HepG2 (cell line): ENCODE results near the gene SDR39U1. TPM values are rescaled to one million over a fixed set of nuclear protein-coding genes. Genes with fewer than 3 reads are reported as not detected.
A peak's percentile ranks its signal among the peaks of the same experiment; 100 is the strongest.

Experiments used
- DNMT1 ChIP-seq: sonication (generic); formaldehyde crosslinking; IDR thresholded peaks from 2 replicates; pipeline ENCODE4 v1.5.1; 2020; ENCODE audit warnings: mild to moderate bottlenecking, missing genetic modification reagents
- GLI4 ChIP-seq: sonication (generic); formaldehyde crosslinking; IDR thresholded peaks from 2 replicates; pipeline ENCODE4 v1.5.1; 2020; ENCODE audit warnings: missing genetic modification reagents, mild to moderate bottlenecking, moderate library complexity, borderline replicate concordance
- ISL2 ChIP-seq: sonication (generic); formaldehyde crosslinking; IDR thresholded peaks from 2 replicates; pipeline ENCODE4 v1.5.0; 2020; ENCODE audit warnings: missing genetic modification reagents
- KAT2B ChIP-seq: fragments of 150-350 bp; IDR thresholded peaks from 2 replicates; pipeline ENCODE4 v1.6.1; 2014; ENCODE audit warnings: low read depth, low read length, borderline replicate concordance
- KLF15 ChIP-seq: sonication (generic); formaldehyde crosslinking; IDR thresholded peaks from 2 replicates; pipeline ENCODE4 v1.8.1; 2023; ENCODE audit warnings: borderline replicate concordance, mild to moderate bottlenecking, inconsistent platforms, missing genetic modification reagents, mixed read lengths
- MAZ ChIP-seq, 2 experiments: sonication (generic) in 1 of 2; formaldehyde crosslinking in 1 of 2; IDR thresholded peaks; 2 replicates each; pipeline versions ENCODE4 v1.5.0 to v1.6.1; 2012 to 2020; ENCODE audit warnings: low read depth in 2 of 2, mild to moderate bottlenecking in 2 of 2, borderline replicate concordance in 1 of 2, improper control_type of control experiment in 1 of 2, low read length in 1 of 2, missing genetic modification reagents in 1 of 2, moderate library complexity in 1 of 2
- MED1 ChIP-seq: sonication (generic); formaldehyde crosslinking; IDR thresholded peaks from 2 replicates; pipeline ENCODE4 v1.4.0; 2020; ENCODE audit warnings: missing genetic modification reagents
- PPARG ChIP-seq: conservative IDR thresholded peaks from 2 replicates; pipeline ENCODE4 v1.6.1; 2016; ENCODE audit warnings: missing biosample characterization, missing genetic modification reagents
- RBFOX2 ChIP-seq: fragments of 200-400 bp; formaldehyde crosslinking; IDR thresholded peaks from 2 replicates; pipeline ENCODE4 v1.6.1; 2017; ENCODE audit warnings: low read depth, mild to moderate bottlenecking, low read length
- RFX3 ChIP-seq: IDR thresholded peaks from 2 replicates; pipeline ENCODE4 v1.6.1; 2016; ENCODE audit warnings: missing biosample characterization, missing genetic modification reagents
- SIX1 ChIP-seq: sonication (generic); formaldehyde crosslinking; IDR thresholded peaks from 2 replicates; pipeline ENCODE4 v1.4.0; 2020; ENCODE audit warnings: missing genetic modification reagents, borderline replicate concordance
- SP140L ChIP-seq: sonication (generic); formaldehyde crosslinking; IDR thresholded peaks from 2 replicates; pipeline ENCODE4 v1.4.0; 2020; ENCODE audit warnings: missing genetic modification reagents, borderline replicate concordance
- SRF ChIP-seq: IDR thresholded peaks from 2 replicates; pipeline ENCODE4 v1.6.1; 2011; ENCODE audit warnings: mild to moderate bottlenecking, low read depth, low read length, moderate library complexity
- XRCC5 ChIP-seq: fragments of 200-400 bp; formaldehyde crosslinking; optimal IDR thresholded peaks from 2 replicates; pipeline ENCODE3; 2017; ENCODE audit warnings: mild to moderate bottlenecking, low read length
- ZFP36 ChIP-seq: fragments of 150-350 bp; IDR thresholded peaks from 2 replicates; pipeline ENCODE4 v1.6.1; 2018; ENCODE audit warnings: borderline replicate concordance, low read length, low read depth; ENCODE audit not compliant: partially characterized antibody
- ZNF224 ChIP-seq: sonication (generic); formaldehyde crosslinking; IDR thresholded peaks from 2 replicates; pipeline ENCODE4 v1.5.0; 2020; ENCODE audit warnings: mild to moderate bottlenecking, missing genetic modification reagents
- ZNF3 ChIP-seq: IDR thresholded peaks from 2 replicates; pipeline ENCODE4 v1.7.0; 2017; ENCODE audit warnings: inconsistent platforms
- ZNF333 ChIP-seq: sonication (generic); formaldehyde crosslinking; IDR thresholded peaks from 2 replicates; pipeline ENCODE4 v1.4.0; 2020; ENCODE audit warnings: mild to moderate bottlenecking, missing genetic modification reagents, borderline replicate concordance
- ZNF460 ChIP-seq: sonication (generic); formaldehyde crosslinking; IDR thresholded peaks from 2 replicates; pipeline ENCODE4 v1.5.1; 2020; ENCODE audit warnings: missing genetic modification reagents, mild to moderate bottlenecking, borderline replicate concordance
- polyA plus RNA-seq, 8 experiments: library from polyadenylated mRNA; depleted of rRNA in 3 of 8; stranded (reverse) in 7 of 8; unstranded in 1 of 8; fragments of >200 nt; fragmentation: Illumina TruSeq in 4 of 8; extraction: Trizol in 4 of 8; gene quantifications; 2 replicates each; pipeline versions ENCODE4 v1.2.1 to v1.2.3, GENCODE V29; 2011 to 2016; ENCODE audit warnings: low read depth in 4 of 8, missing spikeins in 1 of 8, mixed read lengths in 1 of 8; ENCODE audit not compliant: insufficient read depth in 1 of 8
- total RNA-seq, 5 experiments: library from RNA; depleted of rRNA; stranded (reverse); fragments of >200 nt; fragmentation: Illumina TruSeq; extraction: Trizol; gene quantifications; 2 replicates each; pipeline ENCODE4 v1.2.3, GENCODE V29; 2016; ENCODE audit warnings: low read depth in 1 of 5
- TF ChIP-seq, protein P1 (sequence below): sonication (generic); formaldehyde crosslinking; conservative IDR thresholded peaks from 2 replicates; pipeline ENCODE4 v1.8.0; 2022; ENCODE audit warnings: missing genetic modification reagents
- TF ChIP-seq, protein P2 (sequence below): sonication (generic); formaldehyde crosslinking; IDR thresholded peaks from 2 replicates; pipeline ENCODE4 v1.4.0; 2020; ENCODE audit warnings: mild to moderate bottlenecking, missing genetic modification reagents
- TF ChIP-seq, protein P3 (sequence below): sonication (generic); formaldehyde crosslinking; conservative IDR thresholded peaks from 2 replicates; pipeline ENCODE4 v1.8.0; 2022; ENCODE audit warnings: mild to moderate bottlenecking, moderate library complexity, missing genetic modification reagents
- TF ChIP-seq, protein P4 (sequence below): sonication (generic); formaldehyde crosslinking; IDR thresholded peaks from 2 replicates; pipeline ENCODE4 v1.5.0; 2020; ENCODE audit warnings: missing genetic modification reagents, mild to moderate bottlenecking, borderline replicate concordance

Gene SDR39U1
- total and polyA plus RNA-seq, 2 of the 13 experiments (the other 11 are each of a cell fraction or from before 2014, with no cell fraction given): 34.4 to 129 TPM

DNA sequence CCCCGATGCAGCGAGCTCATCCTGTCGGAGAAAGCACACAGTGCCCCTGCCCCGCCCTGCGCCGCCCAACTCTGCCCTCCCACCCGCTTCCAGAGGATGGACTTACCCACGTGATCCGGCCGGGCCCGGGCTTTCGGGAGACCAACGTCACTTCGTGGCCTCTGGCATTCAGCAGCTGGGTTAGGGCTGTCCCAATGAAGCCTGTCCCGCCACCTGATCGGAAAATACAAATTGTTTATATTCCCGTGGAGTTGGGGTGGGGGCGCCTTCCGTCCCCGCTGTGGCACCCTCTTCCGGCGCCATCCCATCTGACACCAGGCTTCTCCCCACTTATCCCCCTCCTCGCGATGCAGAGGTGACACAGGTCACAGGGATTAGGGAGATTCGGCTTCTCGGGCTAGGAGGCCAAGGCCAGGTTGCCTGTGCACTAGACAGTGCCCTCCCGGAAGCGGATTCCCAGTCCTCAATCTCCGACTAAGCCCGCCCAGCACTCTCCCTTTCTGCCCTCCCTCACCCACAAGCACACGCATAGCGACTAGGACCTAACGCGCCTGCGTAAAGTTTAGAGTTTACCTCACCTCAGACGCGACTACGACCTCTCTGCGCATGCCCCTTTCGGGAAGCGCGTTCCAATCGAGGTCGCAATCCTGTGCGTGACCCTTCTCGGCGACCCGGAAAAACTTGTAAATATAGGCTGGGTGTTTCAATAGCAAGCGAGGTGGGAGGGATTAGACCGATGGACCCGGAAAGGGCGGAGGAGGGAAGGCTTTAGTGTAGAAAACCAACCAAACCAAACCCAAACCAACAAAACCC, at the start of gene SDR39U1 (continued):
- TF ChIP-seq, protein P1, sequence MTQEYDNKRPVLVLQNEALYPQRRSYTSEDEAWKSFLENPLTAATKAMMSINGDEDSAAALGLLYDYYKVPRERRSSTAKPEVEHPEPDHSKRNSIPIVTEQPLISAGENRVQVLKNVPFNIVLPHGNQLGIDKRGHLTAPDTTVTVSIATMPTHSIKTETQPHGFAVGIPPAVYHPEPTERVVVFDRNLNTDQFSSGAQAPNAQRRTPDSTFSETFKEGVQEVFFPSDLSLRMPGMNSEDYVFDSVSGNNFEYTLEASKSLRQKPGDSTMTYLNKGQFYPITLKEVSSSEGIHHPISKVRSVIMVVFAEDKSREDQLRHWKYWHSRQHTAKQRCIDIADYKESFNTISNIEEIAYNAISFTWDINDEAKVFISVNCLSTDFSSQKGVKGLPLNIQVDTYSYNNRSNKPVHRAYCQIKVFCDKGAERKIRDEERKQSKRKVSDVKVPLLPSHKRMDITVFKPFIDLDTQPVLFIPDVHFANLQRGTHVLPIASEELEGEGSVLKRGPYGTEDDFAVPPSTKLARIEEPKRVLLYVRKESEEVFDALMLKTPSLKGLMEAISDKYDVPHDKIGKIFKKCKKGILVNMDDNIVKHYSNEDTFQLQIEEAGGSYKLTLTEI (CRISPR knock-in tag): no peak
- TF ChIP-seq ZNF224 (CRISPR knock-in tag) (peak; percentile 99), MAZ (IDR thresholded peaks at IDR 0.05; ENCODE audit: borderline replicate concordance, low read depth, low read length) (no peak; the same call in none of the 2 replicates), MAZ (CRISPR knock-in tag; IDR thresholded peaks at IDR 0.05; ENCODE audit: low read depth) (peak; percentile 97), RBFOX2 (peak; percentile 92), ZFP36 (no peak), XRCC5 (peak; percentile 96), RFX3 (no peak; the same call in 1 of the 2 replicates), ZNF460 (no peak), MED1 (CRISPR knock-in tag) (peak; percentile 75), KLF15 (CRISPR knock-in tag) (peak; percentile 77; the same call in 1 of the 2 replicates), ZNF333 (CRISPR knock-in tag) (peak; percentile 100), ISL2 (CRISPR knock-in tag) (peak; percentile 62), DNMT1 (peak; percentile 87; the same call in 1 of the 2 replicates), ZNF3 (CRISPR knock-in tag) (no peak), PPARG (CRISPR knock-in tag) (peak; percentile 66), KAT2B (peak; percentile 22; the same call in 1 of the 2 replicates), GLI4 (CRISPR knock-in tag) (peak; percentile 96), SRF (peak; percentile 57; the same call in 1 of the 2 replicates), SIX1 (CRISPR knock-in tag) (peak; percentile 51; the same call in 1 of the 2 replicates), SP140L (CRISPR knock-in tag) (no peak; the same call in 1 of the 2 replicates)
- TF ChIP-seq, protein P2, sequence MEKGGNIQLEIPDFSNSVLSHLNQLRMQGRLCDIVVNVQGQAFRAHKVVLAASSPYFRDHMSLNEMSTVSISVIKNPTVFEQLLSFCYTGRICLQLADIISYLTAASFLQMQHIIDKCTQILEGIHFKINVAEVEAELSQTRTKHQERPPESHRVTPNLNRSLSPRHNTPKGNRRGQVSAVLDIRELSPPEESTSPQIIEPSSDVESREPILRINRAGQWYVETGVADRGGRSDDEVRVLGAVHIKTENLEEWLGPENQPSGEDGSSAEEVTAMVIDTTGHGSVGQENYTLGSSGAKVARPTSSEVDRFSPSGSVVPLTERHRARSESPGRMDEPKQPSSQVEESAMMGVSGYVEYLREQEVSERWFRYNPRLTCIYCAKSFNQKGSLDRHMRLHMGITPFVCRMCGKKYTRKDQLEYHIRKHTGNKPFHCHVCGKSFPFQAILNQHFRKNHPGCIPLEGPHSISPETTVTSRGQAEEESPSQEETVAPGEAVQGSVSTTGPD (CRISPR knock-in tag): peak; percentile 93
- TF ChIP-seq, protein P3, sequence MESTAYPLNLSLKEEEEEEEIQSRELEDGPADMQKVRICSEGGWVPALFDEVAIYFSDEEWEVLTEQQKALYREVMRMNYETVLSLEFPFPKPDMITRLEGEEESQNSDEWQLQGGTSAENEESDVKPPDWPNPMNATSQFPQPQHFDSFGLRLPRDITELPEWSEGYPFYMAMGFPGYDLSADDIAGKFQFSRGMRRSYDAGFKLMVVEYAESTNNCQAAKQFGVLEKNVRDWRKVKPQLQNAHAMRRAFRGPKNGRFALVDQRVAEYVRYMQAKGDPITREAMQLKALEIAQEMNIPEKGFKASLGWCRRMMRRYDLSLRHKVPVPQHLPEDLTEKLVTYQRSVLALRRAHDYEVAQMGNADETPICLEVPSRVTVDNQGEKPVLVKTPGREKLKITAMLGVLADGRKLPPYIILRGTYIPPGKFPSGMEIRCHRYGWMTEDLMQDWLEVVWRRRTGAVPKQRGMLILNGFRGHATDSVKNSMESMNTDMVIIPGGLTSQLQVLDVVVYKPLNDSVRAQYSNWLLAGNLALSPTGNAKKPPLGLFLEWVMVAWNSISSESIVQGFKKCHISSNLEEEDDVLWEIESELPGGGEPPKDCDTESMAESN: peak; percentile 95
- TF ChIP-seq, protein P4, sequence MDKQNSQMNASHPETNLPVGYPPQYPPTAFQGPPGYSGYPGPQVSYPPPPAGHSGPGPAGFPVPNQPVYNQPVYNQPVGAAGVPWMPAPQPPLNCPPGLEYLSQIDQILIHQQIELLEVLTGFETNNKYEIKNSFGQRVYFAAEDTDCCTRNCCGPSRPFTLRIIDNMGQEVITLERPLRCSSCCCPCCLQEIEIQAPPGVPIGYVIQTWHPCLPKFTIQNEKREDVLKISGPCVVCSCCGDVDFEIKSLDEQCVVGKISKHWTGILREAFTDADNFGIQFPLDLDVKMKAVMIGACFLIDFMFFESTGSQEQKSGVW (CRISPR knock-in tag): no peak
